Endodermal cell (in vitro differentiated cells): ENCODE results near the gene CLEC1A. TPM values are rescaled to one million over a fixed set of nuclear protein-coding genes. Genes with fewer than 3 reads are reported as not detected.

Source experiments
- DNase-seq: peaks from one replicate; pipeline ENCODE4 v3.0.0-alpha.2; 2017
- H3K27ac ChIP-seq: 2 replicates; pipeline ENCODE4 v1.5.1; 2013; ENCODE audit warnings: mild to moderate bottlenecking, low read depth, low read length, moderate library complexity
- H3K27me3 ChIP-seq: 2 replicates; pipeline ENCODE4 v1.6.1; 2013; ENCODE audit warnings: mild to moderate bottlenecking, low read length, moderate library complexity; ENCODE audit not compliant: insufficient read depth, control insufficient read depth, poor library complexity, severe bottlenecking
- H3K36me3 ChIP-seq: 2 replicates; pipeline ENCODE4 v1.7.0; 2013; ENCODE audit warnings: mild to moderate bottlenecking, low read length, moderate library complexity; ENCODE audit not compliant: control insufficient read depth, insufficient read depth
- H3K4me1 ChIP-seq: one replicate; pipeline ENCODE4 v1.7.0; 2013; ENCODE audit warnings: low read length; ENCODE audit not compliant: control insufficient read depth, insufficient read depth
- H3K4me3 ChIP-seq: 2 replicates; pipeline ENCODE4 v1.5.1; 2013; ENCODE audit warnings: mild to moderate bottlenecking, low read length, moderate library complexity
- H3K9ac ChIP-seq: 2 replicates; pipeline ENCODE4 v1.6.1; 2013; ENCODE audit warnings: mild to moderate bottlenecking, low read length, moderate library complexity; ENCODE audit not compliant: poor library complexity, severe bottlenecking; ENCODE audit errors: extremely low read depth
- H3K9me3 ChIP-seq: 2 replicates; pipeline ENCODE4 v1.6.1; 2013; ENCODE audit warnings: mild to moderate bottlenecking, low read length, moderate library complexity; ENCODE audit not compliant: control insufficient read depth
- H3K27ac Mint-ChIP-seq: 2 replicates; pipeline ENCODE4 v1.8.0; 2020; ENCODE audit warnings: mixed read lengths
- H3K27me3 Mint-ChIP-seq: 2 replicates; pipeline ENCODE4 v1.8.0; 2021; ENCODE audit warnings: mild to moderate bottlenecking, mixed read lengths; ENCODE audit not compliant: insufficient read depth
- H3K36me3 Mint-ChIP-seq: 2 replicates; pipeline ENCODE4 v1.8.0; 2020; ENCODE audit warnings: low read depth, mixed read lengths
- H3K4me1 Mint-ChIP-seq: 2 replicates; pipeline ENCODE4 v1.8.0; 2020; ENCODE audit warnings: mixed read lengths
- H3K4me3 Mint-ChIP-seq: 2 replicates; pipeline ENCODE4 v1.8.0; 2020; ENCODE audit warnings: mild to moderate bottlenecking, moderate library complexity, mixed read lengths
- H3K9me3 Mint-ChIP-seq: 2 replicates; pipeline ENCODE4 v1.8.0; 2020; ENCODE audit warnings: mild to moderate bottlenecking, mixed read lengths
- WGBS, 2 experiments: methylation state at CpG; one replicate each; pipeline versions ENCODE4 v1.1.5 to v1.1.7; 2013; ENCODE audit warnings: missing lambda C conversion rate in 2 of 2, mixed read lengths in 1 of 2; ENCODE audit not compliant: insufficient coverage in 1 of 2, insufficient read length in 1 of 2; 5-methylcytosine and 5-hydroxymethylcytosine counted together
- total RNA-seq, 2 donors: library from RNA; stranded (reverse); fragmentation: NEBNext Ultra II Directional in 1 of 2; extraction: Animal tissue kit (Norgen Biotek cat#: 25700) in 1 of 2; gene quantifications; 2 replicates in 1 of 2; 3 replicates in 1 of 2; pipeline ENCODE4 v1.2.1, GENCODE V29; 2021
- TF ChIP-seq, protein P1 (sequence below): fragments of 200-600 bp; sonication (generic); conservative IDR thresholded peaks from 2 replicates; pipeline ENCODE4 v1.5.0; 2021; ENCODE audit warnings: antibody characterized with exemption, mild to moderate bottlenecking

CLEC1A gene
- total RNA-seq, 2 donors from 2014 or later: not detected

- Histone ChIP-seq H3K9ac (no peak overlapping the region), H3K27ac (no peak overlapping the region), H3K4me3 (no peak overlapping the region), H3K9me3 (peaks cover 14% of the 10 kb centered on the region), H3K27me3 (no peaks in the 10 kb centered on the region), H3K36me3 (no peaks in the 10 kb centered on the region), H3K4me1 (no peaks in the 10 kb centered on the region)
- Mint-ChIP-seq H3K4me3 (no peak overlapping the region), H3K36me3 (peaks cover 3% of the 10 kb centered on the region), H3K9me3 (peaks cover 10% of the 10 kb centered on the region), H3K27me3 (no peaks in the 10 kb centered on the region), H3K4me1 (no peaks in the 10 kb centered on the region), H3K27ac (no peak overlapping the region)
- TF ChIP-seq, protein P1, sequence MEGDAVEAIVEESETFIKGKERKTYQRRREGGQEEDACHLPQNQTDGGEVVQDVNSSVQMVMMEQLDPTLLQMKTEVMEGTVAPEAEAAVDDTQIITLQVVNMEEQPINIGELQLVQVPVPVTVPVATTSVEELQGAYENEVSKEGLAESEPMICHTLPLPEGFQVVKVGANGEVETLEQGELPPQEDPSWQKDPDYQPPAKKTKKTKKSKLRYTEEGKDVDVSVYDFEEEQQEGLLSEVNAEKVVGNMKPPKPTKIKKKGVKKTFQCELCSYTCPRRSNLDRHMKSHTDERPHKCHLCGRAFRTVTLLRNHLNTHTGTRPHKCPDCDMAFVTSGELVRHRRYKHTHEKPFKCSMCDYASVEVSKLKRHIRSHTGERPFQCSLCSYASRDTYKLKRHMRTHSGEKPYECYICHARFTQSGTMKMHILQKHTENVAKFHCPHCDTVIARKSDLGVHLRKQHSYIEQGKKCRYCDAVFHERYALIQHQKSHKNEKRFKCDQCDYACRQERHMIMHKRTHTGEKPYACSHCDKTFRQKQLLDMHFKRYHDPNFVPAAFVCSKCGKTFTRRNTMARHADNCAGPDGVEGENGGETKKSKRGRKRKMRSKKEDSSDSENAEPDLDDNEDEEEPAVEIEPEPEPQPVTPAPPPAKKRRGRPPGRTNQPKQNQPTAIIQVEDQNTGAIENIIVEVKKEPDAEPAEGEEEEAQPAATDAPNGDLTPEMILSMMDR: no peak
- no peak for DNase-seq
- WGBS, 2 experiments: 85 to 100% methylated on average over 2 to 5 of the region's 5 CpGs
These were observed 16.5 kb downstream of the CLEC1A start for GRCh38 chr12:10082117-10082874.

GRCh38 chr12:10075451-10075850 is 23.3 kb downstream of the CLEC1A start:
- Histone ChIP-seq H3K4me1 (no peaks in the 10 kb centered on the region), H3K9ac (no peak overlapping the region), H3K27ac (no peak overlapping the region), H3K4me3 (no peak overlapping the region), H3K9me3 (no peaks in the 10 kb centered on the region), H3K27me3 (no peaks in the 10 kb centered on the region), H3K36me3 (no peaks in the 10 kb centered on the region)
- Mint-ChIP-seq H3K27me3 (no peaks in the 10 kb centered on the region), H3K9me3 (no peaks in the 10 kb centered on the region), H3K27ac (no peak overlapping the region), H3K36me3 (no peaks in the 10 kb centered on the region), H3K4me1 (no peaks in the 10 kb centered on the region), H3K4me3 (no peak overlapping the region)
- no peak for DNase-seq
- TF ChIP-seq, protein P1: no peak

- no peaks in the 10 kb centered on the region for H3K27me3 Mint-ChIP-seq
- no peak overlapping the region for H3K27ac Mint-ChIP-seq
- no peak for DNase-seq
- Histone ChIP-seq H3K4me3 (no peak overlapping the region), H3K27me3 (no peaks in the 10 kb centered on the region), H3K9me3 (no peaks in the 10 kb centered on the region), H3K4me1 (no peaks in the 10 kb centered on the region), H3K36me3 (no peaks in the 10 kb centered on the region), H3K9ac (no peak overlapping the region), H3K27ac (no peak overlapping the region)
- no peaks in the 10 kb centered on the region for H3K36me3 Mint-ChIP-seq
- H3K4me1 Mint-ChIP-seq: no peaks in the 10 kb centered on the region
- no peak overlapping the region for H3K4me3 Mint-ChIP-seq
- H3K9me3 Mint-ChIP-seq: no peaks in the 10 kb centered on the region
- TF ChIP-seq, protein P1: no peak
- WGBS, 2 experiments: 92 to 100% methylated on average over 5 of the region's 5 CpGs
These were observed 25.5 kb downstream of the CLEC1A start for GRCh38 chr12:10073261-10073660.
